Liver (tissue), 3 donors: ENCODE results near the gene ASTE1.

Source experiments
- HNF4G ChIP-seq: IDR thresholded peaks from 2 replicates; pipeline ENCODE4 v1.6.1; 2016; ENCODE audit warnings: antibody characterized with exemption
- MAX ChIP-seq: IDR thresholded peaks from 2 replicates; pipeline ENCODE4 v1.6.1; 2016; ENCODE audit warnings: antibody characterized with exemption
- RAD21 ChIP-seq, 2 donors: IDR thresholded peaks; 2 replicates each; pipeline ENCODE4 v1.6.1; 2016; ENCODE audit warnings: antibody characterized with exemption in 2 of 2, mild to moderate bottlenecking in 2 of 2
- REST ChIP-seq: IDR thresholded peaks from 2 replicates; pipeline ENCODE4 v1.6.1; 2016; ENCODE audit warnings: antibody characterized with exemption, mild to moderate bottlenecking
- SP1 ChIP-seq: IDR thresholded peaks from 2 replicates; pipeline ENCODE4 v1.6.1; 2018; ENCODE audit warnings: antibody characterized with exemption, mild to moderate bottlenecking
- TAF1 ChIP-seq: conservative IDR thresholded peaks from 2 replicates; pipeline ENCODE4 v1.6.1; 2016; ENCODE audit warnings: antibody characterized with exemption, mild to moderate bottlenecking
- YY1 ChIP-seq: IDR thresholded peaks from 2 replicates; pipeline ENCODE4 v1.6.1; 2016; ENCODE audit warnings: antibody characterized with exemption, mild to moderate bottlenecking
- ZBTB33 ChIP-seq: IDR thresholded peaks from 2 replicates; pipeline ENCODE4 v1.6.1; 2016; ENCODE audit warnings: antibody characterized with exemption
- TF ChIP-seq, protein P1 (sequence below): fragments of 150-350 bp; IDR thresholded peaks from 2 replicates; pipeline ENCODE4 v1.5.1; 2017; ENCODE audit warnings: improper control_type of control experiment, low read depth, low read length; ENCODE audit not compliant: missing input control
- donor health status: healthy.
- donor health status: healthy.

- TF ChIP-seq, protein P1, sequence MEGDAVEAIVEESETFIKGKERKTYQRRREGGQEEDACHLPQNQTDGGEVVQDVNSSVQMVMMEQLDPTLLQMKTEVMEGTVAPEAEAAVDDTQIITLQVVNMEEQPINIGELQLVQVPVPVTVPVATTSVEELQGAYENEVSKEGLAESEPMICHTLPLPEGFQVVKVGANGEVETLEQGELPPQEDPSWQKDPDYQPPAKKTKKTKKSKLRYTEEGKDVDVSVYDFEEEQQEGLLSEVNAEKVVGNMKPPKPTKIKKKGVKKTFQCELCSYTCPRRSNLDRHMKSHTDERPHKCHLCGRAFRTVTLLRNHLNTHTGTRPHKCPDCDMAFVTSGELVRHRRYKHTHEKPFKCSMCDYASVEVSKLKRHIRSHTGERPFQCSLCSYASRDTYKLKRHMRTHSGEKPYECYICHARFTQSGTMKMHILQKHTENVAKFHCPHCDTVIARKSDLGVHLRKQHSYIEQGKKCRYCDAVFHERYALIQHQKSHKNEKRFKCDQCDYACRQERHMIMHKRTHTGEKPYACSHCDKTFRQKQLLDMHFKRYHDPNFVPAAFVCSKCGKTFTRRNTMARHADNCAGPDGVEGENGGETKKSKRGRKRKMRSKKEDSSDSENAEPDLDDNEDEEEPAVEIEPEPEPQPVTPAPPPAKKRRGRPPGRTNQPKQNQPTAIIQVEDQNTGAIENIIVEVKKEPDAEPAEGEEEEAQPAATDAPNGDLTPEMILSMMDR: no peak
- TF ChIP-seq YY1: peak; percentile 97
- TF ChIP-seq HNF4G: no peak
- TF ChIP-seq TAF1: peak; percentile 69
- peak in 1 of 2 donors; percentile 31 for TF ChIP-seq RAD21 (IDR thresholded peaks at IDR 0.05)
- no peak for TF ChIP-seq REST
- TF ChIP-seq ZBTB33: no peak
- peak; percentile 67 for TF ChIP-seq MAX
- peak; percentile 14 for TF ChIP-seq SP1
Measured at GRCh38 chr3:131026321-131027151, at the start of gene ASTE1, which contains the start of gene NEK11.
